Measurements from ENCODE around the gene KCTD8.

KCTD8 gene

GRCh38 chr4:44422912-44423311, 25.7 kb downstream of the KCTD8 start:
- no peak for TF ChIP-seq CTCF (IDR thresholded peaks at IDR 0.05; ENCODE audit: low read depth, low read length)
- H3K4me3 ChIP-seq (ENCODE audit: low read depth, low read length), result no peak overlapping the region

GRCh38 chr4:44421330-44422065, 27.1 kb downstream of the KCTD8 start:
- TF ChIP-seq CTCF (IDR thresholded peaks at IDR 0.05; ENCODE audit: low read depth, low read length), result no peak
- no peak overlapping the region for H3K4me3 ChIP-seq (ENCODE audit: low read depth, low read length)

- no peak for TF ChIP-seq CTCF (IDR thresholded peaks at IDR 0.05; ENCODE audit: low read depth, low read length)
Measured at GRCh38 chr4:44415251-44415650, 33.4 kb downstream of the KCTD8 start.

GRCh38 chr4:44368413-44369167, 80.0 kb downstream of the KCTD8 start:
- no peak for TF ChIP-seq CTCF (IDR thresholded peaks at IDR 0.05; ENCODE audit: low read depth, low read length)
- H3K4me3 ChIP-seq (ENCODE audit: low read depth, low read length), result no peak overlapping the region

More at GRCh38 chr4:44415251-44415650, 33.4 kb downstream of the KCTD8 start:
- no peak overlapping the region for H3K4me3 ChIP-seq (ENCODE audit: low read depth, low read length)

GRCh38 chr4:44354172-44354571, 94.4 kb downstream of the KCTD8 start:
- H3K4me3 ChIP-seq (ENCODE audit: low read depth, low read length), result no peak overlapping the region
- no peak for TF ChIP-seq CTCF (IDR thresholded peaks at IDR 0.05; ENCODE audit: low read depth, low read length)

GRCh38 chr4:44351069-44351468, 97.5 kb downstream of the KCTD8 start:
- no peak for TF ChIP-seq CTCF (IDR thresholded peaks at IDR 0.05; ENCODE audit: low read depth, low read length)
- no peak overlapping the region for H3K4me3 ChIP-seq (ENCODE audit: low read depth, low read length)

GRCh38 chr4:44342800-44343199, 105.8 kb downstream of the KCTD8 start:
- H3K4me3 ChIP-seq (ENCODE audit: low read depth, low read length), result no peak overlapping the region
- no peak for TF ChIP-seq CTCF (IDR thresholded peaks at IDR 0.05; ENCODE audit: low read depth, low read length)

All from WI38 (cell line).